NCI-H1436 (cell line): ENCODE results near the gene CFAP299.
"Not testable (repeated sequence)": the region's sequence is repeated elsewhere in the genome, so short reads cannot be mapped to it uniquely, and the experiment has no call there.

ENCODE experiments used
- DNase-seq: peaks from one replicate; lab custom pipeline; 2025; lab: John Stamatoyannopoulos, UW

CFAP299 gene

GRCh38 chr4:80610199-80610598 lies 274.7 kb downstream of the CFAP299 start:
- no peak for DNase-seq

GRCh38 chr4:80610845-80611677 lies 275.5 kb downstream of the CFAP299 start:
- DNase-seq, result no peak

GRCh38 chr4:80611678-80611979 lies 276.1 kb downstream of the CFAP299 start:
- no peak for DNase-seq

- no peak for DNase-seq
These were observed 277.9 kb downstream of the CFAP299 start for GRCh38 chr4:80613470-80613869.

- DNase-seq, result no peak
These were observed 278.8 kb downstream of the CFAP299 start for GRCh38 chr4:80614319-80614718.

- DNase-seq, result no peak
These were observed 279.6 kb downstream of the CFAP299 start for GRCh38 chr4:80615099-80615498.

GRCh38 chr4:80619070-80619674 lies 283.6 kb downstream of the CFAP299 start:
- DNase-seq, result no peak

- DNase-seq, result no peak
These were observed 296.3 kb downstream of the CFAP299 start for GRCh38 chr4:80631861-80632260.

GRCh38 chr4:80637190-80637589 lies 301.7 kb downstream of the CFAP299 start:
- DNase-seq, result no peak

GRCh38 chr4:80646061-80646460 lies 310.5 kb downstream of the CFAP299 start:
- no peak for DNase-seq

- no peak for DNase-seq
These were observed 320.1 kb downstream of the CFAP299 start for GRCh38 chr4:80655662-80656061.

- not testable (repeated sequence) for DNase-seq
These were observed 334.6 kb downstream of the CFAP299 start for GRCh38 chr4:80670118-80670517.

- no peak for DNase-seq
These were observed 342.9 kb downstream of the CFAP299 start for GRCh38 chr4:80678413-80678812.

GRCh38 chr4:80680934-80681333 lies 345.4 kb downstream of the CFAP299 start:
- no peak for DNase-seq

GRCh38 chr4:80685214-80685613 lies 349.7 kb downstream of the CFAP299 start:
- no peak for DNase-seq

GRCh38 chr4:80687736-80688135 lies 352.2 kb downstream of the CFAP299 start:
- not testable (repeated sequence) for DNase-seq

GRCh38 chr4:80694171-80694570 lies 358.6 kb downstream of the CFAP299 start:
- no peak for DNase-seq

- no peak for DNase-seq
These were observed 369.8 kb downstream of the CFAP299 start for GRCh38 chr4:80705311-80705710.

- no peak for DNase-seq
These were observed 373.7 kb downstream of the CFAP299 start for GRCh38 chr4:80709082-80709869.

- DNase-seq, result no peak
These were observed 375.4 kb downstream of the CFAP299 start for GRCh38 chr4:80710748-80711451.

- no peak for DNase-seq
These were observed 376.4 kb downstream of the CFAP299 start for GRCh38 chr4:80711956-80712355.

- DNase-seq, result peak; percentile 47
These were observed 377.9 kb downstream of the CFAP299 start for GRCh38 chr4:80713409-80713808.
